SU-DHL-6 (cell line): ENCODE measurements around the gene RNU6-7.

Experiments
- H2AFZ ChIP-seq: fragments of 200-600 bp; sonication (generic); 2 replicates; pipeline ENCODE4 v1.6.1; 2014; ENCODE audit warnings: low read depth, mild to moderate bottlenecking, moderate library complexity, mixed read lengths, antibody characterized with exemption, low read length; ENCODE audit not compliant: severe bottlenecking
- H3F3A ChIP-seq: fragments of 200-600 bp; shearing (Covaris generic); 2 replicates; pipeline ENCODE4 v1.6.0; 2016; ENCODE audit warnings: antibody characterized with exemption, mild to moderate bottlenecking; ENCODE audit not compliant: insufficient read depth
- H3K27ac ChIP-seq: fragments of 200-600 bp; sonication (generic); 2 replicates; pipeline ENCODE4 v1.5.1; 2016; ENCODE audit warnings: low read depth, mild to moderate bottlenecking, low read length, moderate library complexity, mixed read lengths
- H3K27me3 ChIP-seq: fragments of 200-600 bp; sonication (generic), shearing (Covaris generic); 2 replicates; pipeline ENCODE4 v1.6.0; 2014; ENCODE audit warnings: mild to moderate bottlenecking, low read length
- H3K36me3 ChIP-seq: fragments of 200-600 bp; sonication (generic); 2 replicates; pipeline ENCODE4 v1.6.1; 2014; ENCODE audit warnings: mild to moderate bottlenecking, low read length, mixed read lengths
- H3K4me2 ChIP-seq: fragments of 300-600, 200-600 bp; shearing (Covaris generic), sonication (generic); 2 replicates; pipeline ENCODE4 v1.6.0; 2014; ENCODE audit warnings: low read length, low read depth, mild to moderate bottlenecking; ENCODE audit not compliant: poor library complexity, severe bottlenecking
- H3K4me3 ChIP-seq: fragments of 200-600 bp; sonication (generic); 2 replicates; pipeline ENCODE4 v1.5.1; 2014; ENCODE audit warnings: antibody characterized with exemption, low read length, mild to moderate bottlenecking, mixed read lengths; ENCODE audit not compliant: insufficient read depth, poor library complexity, severe bottlenecking
- H3K79me2 ChIP-seq: fragments of 200-600 bp; sonication (generic); 2 replicates; pipeline ENCODE4 v1.6.1; 2014; ENCODE audit warnings: mild to moderate bottlenecking, low read length, moderate library complexity; ENCODE audit not compliant: insufficient read depth
- H3K9ac ChIP-seq: fragments of 200-600 bp; sonication (generic); 2 replicates; pipeline ENCODE4 v1.7.0; 2014; ENCODE audit warnings: mild to moderate bottlenecking, low read length
- H3K9me2 ChIP-seq: fragments of 200-600 bp; sonication (generic); replicated peaks from 2 replicates; pipeline ENCODE4 v1.6.1; 2014; ENCODE audit warnings: low read length; ENCODE audit not compliant: insufficient read depth
- H3K9me3 ChIP-seq: fragments of 200-600 bp; sonication (generic); 2 replicates; pipeline ENCODE4 v1.6.1; 2014; ENCODE audit warnings: low read length, mixed read lengths; ENCODE audit not compliant: insufficient read depth
- H4K20me1 ChIP-seq: fragments of 200-600 bp; sonication (generic); 2 replicates; pipeline ENCODE4 v1.6.1; 2014; ENCODE audit warnings: low read depth, mild to moderate bottlenecking, antibody characterized with exemption, low read length, moderate library complexity, mixed read lengths
- EZH2phosphoT487 ChIP-seq: fragments of 200-600 bp; sonication (generic), shearing (Covaris generic); conservative IDR thresholded peaks from 2 replicates; pipeline ENCODE4 v1.6.1; 2018; ENCODE audit warnings: mild to moderate bottlenecking, antibody characterized with exemption, low read length, moderate library complexity, mixed read lengths
- TF ChIP-seq, protein P1 (sequence below): fragments of 200-600 bp; sonication (generic); IDR thresholded peaks from one replicate; pipeline ENCODE4 v1.5.1; 2017; ENCODE audit warnings: antibody characterized with exemption, mild to moderate bottlenecking, low read length, moderate library complexity; ENCODE audit not compliant: insufficient read depth, poor library complexity, severe bottlenecking

Gene RNU6-7

DNA sequence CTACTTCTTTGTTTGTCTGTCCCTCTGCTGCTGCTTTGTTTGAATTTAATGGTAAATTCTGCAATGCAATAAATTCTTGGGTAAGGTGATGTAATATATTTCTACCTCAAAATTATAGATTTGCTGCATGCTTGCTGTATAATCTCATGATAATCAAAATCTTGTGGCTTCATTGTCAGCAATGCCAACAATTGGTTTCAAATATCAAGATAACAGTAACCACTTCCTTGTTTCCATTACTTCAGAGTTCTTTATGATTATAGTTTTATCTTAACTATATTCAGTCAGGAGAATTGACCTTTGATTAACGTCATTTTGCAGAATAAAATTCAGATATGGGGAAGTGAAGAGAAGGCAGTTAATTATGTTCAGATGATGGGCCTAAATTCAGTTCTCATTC is 31.4 kb downstream of the RNU6-7 start:
- no peaks in the 10 kb centered on the region for H3K79me2 ChIP-seq
- no peaks in the 10 kb centered on the region for H3F3A ChIP-seq
- no peaks in the 10 kb centered on the region for H3K9me3 ChIP-seq
- no peak overlapping the region for H3K4me3 ChIP-seq
- no peak overlapping the region for H3K27ac ChIP-seq
- no peaks in the 10 kb centered on the region for H3K9me2 ChIP-seq
- H3K36me3 ChIP-seq: no peaks in the 10 kb centered on the region
- H4K20me1 ChIP-seq: no peaks in the 10 kb centered on the region
- H3K27me3 ChIP-seq: no peaks in the 10 kb centered on the region
- TF ChIP-seq, protein P1, sequence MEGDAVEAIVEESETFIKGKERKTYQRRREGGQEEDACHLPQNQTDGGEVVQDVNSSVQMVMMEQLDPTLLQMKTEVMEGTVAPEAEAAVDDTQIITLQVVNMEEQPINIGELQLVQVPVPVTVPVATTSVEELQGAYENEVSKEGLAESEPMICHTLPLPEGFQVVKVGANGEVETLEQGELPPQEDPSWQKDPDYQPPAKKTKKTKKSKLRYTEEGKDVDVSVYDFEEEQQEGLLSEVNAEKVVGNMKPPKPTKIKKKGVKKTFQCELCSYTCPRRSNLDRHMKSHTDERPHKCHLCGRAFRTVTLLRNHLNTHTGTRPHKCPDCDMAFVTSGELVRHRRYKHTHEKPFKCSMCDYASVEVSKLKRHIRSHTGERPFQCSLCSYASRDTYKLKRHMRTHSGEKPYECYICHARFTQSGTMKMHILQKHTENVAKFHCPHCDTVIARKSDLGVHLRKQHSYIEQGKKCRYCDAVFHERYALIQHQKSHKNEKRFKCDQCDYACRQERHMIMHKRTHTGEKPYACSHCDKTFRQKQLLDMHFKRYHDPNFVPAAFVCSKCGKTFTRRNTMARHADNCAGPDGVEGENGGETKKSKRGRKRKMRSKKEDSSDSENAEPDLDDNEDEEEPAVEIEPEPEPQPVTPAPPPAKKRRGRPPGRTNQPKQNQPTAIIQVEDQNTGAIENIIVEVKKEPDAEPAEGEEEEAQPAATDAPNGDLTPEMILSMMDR: no peak
- no peak for TF ChIP-seq EZH2phosphoT487
- H3K4me2 ChIP-seq: no peak overlapping the region
- H2AFZ ChIP-seq: no peak overlapping the region
- no peak overlapping the region for H3K9ac ChIP-seq

DNA sequence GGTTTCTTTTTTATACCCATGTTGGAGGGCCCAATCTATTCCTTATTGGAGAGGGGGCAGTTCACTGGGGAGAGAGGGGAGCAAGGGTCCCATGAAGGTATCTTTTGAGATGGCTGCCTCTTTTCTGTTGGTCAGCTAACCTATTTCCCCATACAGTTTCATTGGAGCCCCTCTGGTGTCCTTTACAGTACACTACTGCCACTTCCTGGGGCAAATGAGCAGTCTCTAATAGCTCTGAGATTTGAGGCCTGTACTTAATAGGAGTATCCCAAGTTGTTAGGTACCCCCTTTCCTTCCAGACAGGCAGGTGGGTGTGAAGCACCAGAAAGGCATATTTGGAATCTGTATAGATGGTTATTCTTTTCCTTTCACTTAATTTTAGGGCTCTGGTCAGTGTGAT is 42.6 kb downstream of the RNU6-7 start:
- H3K9me2 ChIP-seq: no peaks in the 10 kb centered on the region
- H4K20me1 ChIP-seq: no peaks in the 10 kb centered on the region
- no peak overlapping the region for H3K4me2 ChIP-seq
- no peak overlapping the region for H3K4me3 ChIP-seq
- no peak overlapping the region for H3K27ac ChIP-seq
- no peak overlapping the region for H3K9ac ChIP-seq
- no peak for TF ChIP-seq EZH2phosphoT487
- TF ChIP-seq, protein P1: no peak
- no peaks in the 10 kb centered on the region for H3K27me3 ChIP-seq
- H3K36me3 ChIP-seq: no peaks in the 10 kb centered on the region
- no peaks in the 10 kb centered on the region for H3K9me3 ChIP-seq
- no peak overlapping the region for H2AFZ ChIP-seq
- no peaks in the 10 kb centered on the region for H3K79me2 ChIP-seq
- no peaks in the 10 kb centered on the region for H3F3A ChIP-seq

DNA sequence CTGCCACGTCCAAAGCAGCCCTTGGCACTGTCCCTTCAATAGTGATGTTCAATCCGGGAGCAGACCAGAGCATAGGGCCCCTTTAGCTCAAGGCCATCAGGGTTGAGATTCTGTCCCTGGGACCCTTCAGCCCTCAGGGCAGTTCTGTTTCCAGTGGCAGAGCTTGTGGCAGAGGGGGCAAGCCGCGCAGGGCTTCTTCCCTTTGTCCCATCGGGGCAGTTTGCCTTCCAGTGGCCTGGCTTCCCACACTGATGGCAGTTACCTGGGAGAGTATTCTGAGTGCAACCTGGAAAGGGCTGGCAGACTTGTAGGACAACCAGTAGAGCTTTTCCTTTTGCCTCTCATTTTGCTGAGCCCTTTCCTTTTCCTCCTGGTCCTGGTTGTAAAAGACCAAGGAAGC is 44.9 kb downstream of the RNU6-7 start:
- Histone ChIP-seq H3K79me2 (no peaks in the 10 kb centered on the region), H3K9me2 (no peaks in the 10 kb centered on the region), H3K9ac (no peak overlapping the region), H3K9me3 (no peaks in the 10 kb centered on the region), H3F3A (no peaks in the 10 kb centered on the region), H3K36me3 (no peaks in the 10 kb centered on the region), H4K20me1 (no peaks in the 10 kb centered on the region), H3K27me3 (no peaks in the 10 kb centered on the region), H2AFZ (no peak overlapping the region), H3K4me3 (no peak overlapping the region), H3K4me2 (no peak overlapping the region), H3K27ac (no peak overlapping the region)
- no peak for TF ChIP-seq EZH2phosphoT487
- TF ChIP-seq, protein P1: no peak

DNA sequence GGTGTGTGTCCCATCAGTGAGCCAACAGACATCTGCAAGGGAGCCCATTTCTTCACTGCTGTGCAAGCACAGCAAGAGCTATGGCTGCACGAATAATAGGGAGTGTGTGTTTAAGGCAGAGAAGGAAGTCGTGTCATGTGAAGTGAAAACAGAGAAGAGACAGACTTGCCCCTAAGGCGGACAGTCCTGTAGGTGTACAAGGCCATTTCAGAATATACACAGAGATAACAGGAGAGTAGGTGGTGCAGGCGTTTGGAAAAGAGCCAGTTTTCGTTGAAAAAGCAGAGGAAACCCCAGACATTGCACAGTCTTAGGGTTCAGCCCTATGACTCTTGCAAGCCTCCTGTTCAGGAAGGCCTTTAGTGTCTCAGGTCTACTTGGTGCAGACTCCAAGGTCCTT is 47.5 kb downstream of the RNU6-7 start:
- Histone ChIP-seq H2AFZ (no peak overlapping the region), H3K4me3 (no peak overlapping the region), H3K27me3 (no peaks in the 10 kb centered on the region), H3K9me3 (no peaks in the 10 kb centered on the region), H4K20me1 (no peaks in the 10 kb centered on the region), H3K4me2 (no peak overlapping the region), H3K27ac (no peak overlapping the region), H3K79me2 (no peaks in the 10 kb centered on the region), H3K9me2 (no peaks in the 10 kb centered on the region), H3F3A (no peaks in the 10 kb centered on the region), H3K9ac (no peak overlapping the region), H3K36me3 (no peaks in the 10 kb centered on the region)
- TF ChIP-seq EZH2phosphoT487: no peak
- TF ChIP-seq, protein P1: no peak
